Neural crest cell (in vitro differentiated cells): Measurements from ENCODE around the gene C2orf49. TPM values are rescaled to one million over a fixed set of nuclear protein-coding genes. Genes with fewer than 3 reads are reported as not detected.

Source experiments
- DNase-seq: peaks from one replicate; pipeline ENCODE4 v3.0.0; 2021; ENCODE audit warnings: low read depth, mixed read lengths, low spot score
- H3K27ac Mint-ChIP-seq: one replicate; pipeline ENCODE4 v1.8.0; 2021; ENCODE audit warnings: mild to moderate bottlenecking, mixed read lengths; ENCODE audit not compliant: unreplicated experiment
- H3K27me3 Mint-ChIP-seq: 2 replicates; pipeline ENCODE4 v1.8.0; 2021; ENCODE audit warnings: low read depth, mild to moderate bottlenecking, mixed read lengths
- H3K36me3 Mint-ChIP-seq: 2 replicates; pipeline ENCODE4 v1.8.0; 2021; ENCODE audit warnings: low read depth, mild to moderate bottlenecking, mixed read lengths
- H3K4me1 Mint-ChIP-seq: 2 replicates; pipeline ENCODE4 v1.8.0; 2021; ENCODE audit warnings: mixed read lengths
- H3K4me3 Mint-ChIP-seq: one replicate; pipeline ENCODE4 v1.8.0; 2021; ENCODE audit warnings: mild to moderate bottlenecking, mixed read lengths
- H3K9me3 Mint-ChIP-seq: 2 replicates; pipeline ENCODE4 v1.8.0; 2021; ENCODE audit warnings: mixed read lengths
- CTCF ChIP-seq: fragments of 200-600 bp; sonication (generic); conservative IDR thresholded peaks from 2 replicates; pipeline ENCODE4 v1.5.0; 2021; ENCODE audit warnings: antibody characterized with exemption, mild to moderate bottlenecking
- total RNA-seq: library from RNA; stranded (reverse); gene quantifications from 2 replicates; pipeline ENCODE4 v1.2.1, GENCODE V29; 2021

The C2orf49 gene
- total RNA-seq, 1 donor from 2014 or later, result 19.9 TPM

GRCh38 chr2:105388971-105389381 lies 51.6 kb downstream of the C2orf49 start:
- Mint-ChIP-seq H3K27me3 (no peaks in the 10 kb centered on the region), H3K9me3 (no peaks in the 10 kb centered on the region), H3K4me1 (no peaks in the 10 kb centered on the region), H3K4me3 (no peak overlapping the region), H3K36me3 (no peaks in the 10 kb centered on the region), H3K27ac (no peak overlapping the region)
- TF ChIP-seq CTCF, result no peak
- DNase-seq, result no peak

GRCh38 chr2:105390454-105390853 lies 53.1 kb downstream of the C2orf49 start:
- Mint-ChIP-seq H3K27me3 (no peaks in the 10 kb centered on the region), H3K27ac (no peak overlapping the region), H3K9me3 (no peaks in the 10 kb centered on the region), H3K4me3 (no peak overlapping the region), H3K4me1 (no peaks in the 10 kb centered on the region), H3K36me3 (no peaks in the 10 kb centered on the region)
- TF ChIP-seq CTCF, result no peak
- DNase-seq, result no peak

GRCh38 chr2:105391058-105391627 lies 53.8 kb downstream of the C2orf49 start:
- H3K27me3 Mint-ChIP-seq, result no peaks in the 10 kb centered on the region
- no peaks in the 10 kb centered on the region for H3K36me3 Mint-ChIP-seq
- TF ChIP-seq CTCF, result no peak
- DNase-seq, result no peak
- H3K9me3 Mint-ChIP-seq, result no peaks in the 10 kb centered on the region
- H3K27ac Mint-ChIP-seq, result no peak overlapping the region
- no peaks in the 10 kb centered on the region for H3K4me1 Mint-ChIP-seq
- H3K4me3 Mint-ChIP-seq, result no peak overlapping the region

GRCh38 chr2:105391763-105392662 lies 54.7 kb downstream of the C2orf49 start:
- no peak overlapping the region for H3K4me3 Mint-ChIP-seq
- no peak for TF ChIP-seq CTCF
- H3K27me3 Mint-ChIP-seq, result peaks cover 5% of the 10 kb centered on the region
- no peak for DNase-seq
- H3K4me1 Mint-ChIP-seq, result peaks cover 6% of the 10 kb centered on the region
- no peaks in the 10 kb centered on the region for H3K9me3 Mint-ChIP-seq
- H3K27ac Mint-ChIP-seq, result no peak overlapping the region
- H3K36me3 Mint-ChIP-seq, result no peaks in the 10 kb centered on the region

- DNase-seq, result no peak
- H3K9me3 Mint-ChIP-seq, result no peaks in the 10 kb centered on the region
- H3K36me3 Mint-ChIP-seq, result no peaks in the 10 kb centered on the region
- H3K4me1 Mint-ChIP-seq, result peaks cover 15% of the 10 kb centered on the region
- TF ChIP-seq CTCF, result no peak
- H3K27ac Mint-ChIP-seq, result no peak overlapping the region
- H3K27me3 Mint-ChIP-seq, result peaks cover 16% of the 10 kb centered on the region
- H3K4me3 Mint-ChIP-seq, result no peak overlapping the region
These were observed 56.2 kb downstream of the C2orf49 start for GRCh38 chr2:105393373-105394055.
